Kidney epithelial cell (primary cell): ENCODE measurements around the gene LPAR3. TPM values are rescaled to one million over a fixed set of nuclear protein-coding genes. Genes with fewer than 3 reads are reported as not detected.

Source experiments
- DNase-seq: peaks from one replicate; pipeline ENCODE4 v3.0.0-alpha.2; 2010; ENCODE audit warnings: low read depth
- H3K27me3 ChIP-seq: 2 replicates; pipeline ENCODE4 v1.6.0; 2011; ENCODE audit warnings: low read length; ENCODE audit not compliant: control insufficient read depth, insufficient read depth
- H3K36me3 ChIP-seq: 2 replicates; pipeline ENCODE4 v1.5.1; 2011; ENCODE audit warnings: low read length; ENCODE audit not compliant: control insufficient read depth, insufficient read depth
- H3K4me3 ChIP-seq: 2 replicates; pipeline ENCODE4 v1.5.1; 2011; ENCODE audit warnings: low read depth, mild to moderate bottlenecking, control low read depth, low read length
- total RNA-seq: library from RNA; depleted of rRNA; stranded (reverse); fragments of >200 nt; gene quantifications from 2 replicates; pipeline ENCODE4 v1.2.3, GENCODE V29; 2015
- TF ChIP-seq, protein P1 (sequence below): IDR thresholded peaks from 2 replicates; pipeline ENCODE4 v1.5.1; 2011; ENCODE audit warnings: mild to moderate bottlenecking, moderate library complexity, low read length, control low read depth, inconsistent platforms; ENCODE audit not compliant: insufficient read depth, poor library complexity, severe bottlenecking

Gene LPAR3
- total RNA-seq, 1 donor from 2014 or later, result 0.58 TPM

DNA sequence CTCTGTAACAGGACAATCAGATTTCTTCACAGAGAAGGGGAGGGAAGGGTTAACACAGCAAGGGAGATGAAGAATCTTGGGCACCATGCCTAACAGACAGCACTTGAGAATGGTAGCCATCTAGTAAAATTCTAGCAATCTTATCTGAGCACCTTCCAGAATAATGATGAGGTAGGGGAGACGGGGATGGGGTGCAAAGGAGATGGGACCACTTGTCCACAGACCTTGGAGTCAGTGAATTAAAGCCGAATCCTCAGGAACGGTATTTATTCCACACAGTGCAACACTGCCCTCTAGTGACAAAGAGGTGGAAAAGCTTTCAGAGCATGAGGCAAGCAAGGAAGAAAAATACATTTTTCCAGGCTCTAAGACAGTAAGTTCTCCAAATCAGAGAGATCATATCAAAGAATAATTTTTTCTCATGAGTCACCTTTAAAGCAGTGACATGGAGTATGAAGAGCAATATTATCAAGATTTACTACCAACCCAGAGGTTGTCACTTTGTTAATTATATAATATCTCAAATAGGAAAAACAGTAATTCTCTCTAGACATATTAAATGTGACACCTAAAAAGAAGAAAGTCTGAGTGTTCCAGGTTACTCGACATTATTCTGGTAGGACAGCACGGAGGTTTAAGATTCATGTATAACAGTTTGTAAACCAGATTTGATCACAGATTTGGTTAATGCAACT lies 43.3 kb upstream of the LPAR3 start:
- Histone ChIP-seq H3K36me3 (no peaks in the 10 kb centered on the region), H3K4me3 (no peak overlapping the region), H3K27me3 (no peaks in the 10 kb centered on the region)
- TF ChIP-seq, protein P1, sequence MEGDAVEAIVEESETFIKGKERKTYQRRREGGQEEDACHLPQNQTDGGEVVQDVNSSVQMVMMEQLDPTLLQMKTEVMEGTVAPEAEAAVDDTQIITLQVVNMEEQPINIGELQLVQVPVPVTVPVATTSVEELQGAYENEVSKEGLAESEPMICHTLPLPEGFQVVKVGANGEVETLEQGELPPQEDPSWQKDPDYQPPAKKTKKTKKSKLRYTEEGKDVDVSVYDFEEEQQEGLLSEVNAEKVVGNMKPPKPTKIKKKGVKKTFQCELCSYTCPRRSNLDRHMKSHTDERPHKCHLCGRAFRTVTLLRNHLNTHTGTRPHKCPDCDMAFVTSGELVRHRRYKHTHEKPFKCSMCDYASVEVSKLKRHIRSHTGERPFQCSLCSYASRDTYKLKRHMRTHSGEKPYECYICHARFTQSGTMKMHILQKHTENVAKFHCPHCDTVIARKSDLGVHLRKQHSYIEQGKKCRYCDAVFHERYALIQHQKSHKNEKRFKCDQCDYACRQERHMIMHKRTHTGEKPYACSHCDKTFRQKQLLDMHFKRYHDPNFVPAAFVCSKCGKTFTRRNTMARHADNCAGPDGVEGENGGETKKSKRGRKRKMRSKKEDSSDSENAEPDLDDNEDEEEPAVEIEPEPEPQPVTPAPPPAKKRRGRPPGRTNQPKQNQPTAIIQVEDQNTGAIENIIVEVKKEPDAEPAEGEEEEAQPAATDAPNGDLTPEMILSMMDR, result peak; percentile 82
- DNase-seq, result no peak

DNA sequence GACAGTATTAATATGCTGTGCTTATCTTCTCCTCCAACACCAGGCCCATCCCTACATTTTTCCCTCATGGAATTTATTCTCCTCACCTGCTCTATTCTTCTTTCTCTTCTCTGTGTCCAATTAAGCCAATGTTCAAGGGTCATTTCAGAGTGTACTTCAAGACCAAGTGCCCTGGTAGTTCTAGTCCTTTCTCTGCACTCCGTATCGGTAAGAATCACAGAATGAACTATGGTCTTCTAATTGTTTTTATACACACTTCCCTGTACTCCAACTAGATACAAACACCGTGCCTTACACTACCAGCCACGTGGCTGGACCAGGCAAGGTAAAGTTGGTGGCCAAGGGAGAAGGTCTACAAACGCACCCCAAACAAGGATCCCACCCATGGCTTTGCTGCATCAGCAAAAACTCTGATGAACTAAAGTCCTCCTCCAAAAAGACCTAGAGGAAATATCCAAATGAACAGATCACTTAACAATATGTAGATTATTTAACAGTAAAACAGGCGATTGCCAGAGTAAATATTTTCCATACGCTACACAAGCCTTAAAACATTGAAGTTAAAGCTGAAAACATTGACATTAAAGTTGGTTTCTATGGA lies 40.1 kb upstream of the LPAR3 start:
- Histone ChIP-seq H3K27me3 (no peaks in the 10 kb centered on the region), H3K4me3 (no peak overlapping the region), H3K36me3 (no peaks in the 10 kb centered on the region)
- DNase-seq, result no peak
- TF ChIP-seq, protein P1, result no peak

DNA sequence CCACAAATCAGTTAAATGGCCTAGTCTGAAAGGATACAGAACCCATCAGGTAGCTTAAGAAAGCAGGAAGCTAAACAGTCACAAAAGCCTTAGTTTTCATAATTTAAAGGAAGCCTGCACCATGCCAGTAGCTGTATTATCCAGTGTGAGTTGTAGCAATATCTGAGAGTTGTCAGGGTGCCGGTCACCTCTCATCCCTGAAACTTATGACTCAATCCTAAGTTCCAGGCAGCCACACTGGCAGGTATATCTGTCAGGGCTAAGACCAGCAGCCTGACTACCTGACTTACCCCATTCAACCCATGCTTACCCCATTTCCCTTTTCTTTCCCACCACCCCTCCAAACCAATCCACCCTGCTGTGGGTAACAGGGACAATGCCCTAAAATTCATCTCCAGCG lies 37.8 kb upstream of the LPAR3 start:
- no peak for DNase-seq
- Histone ChIP-seq H3K4me3 (no peak overlapping the region), H3K36me3 (no peaks in the 10 kb centered on the region), H3K27me3 (no peaks in the 10 kb centered on the region)
- TF ChIP-seq, protein P1, result no peak

DNA sequence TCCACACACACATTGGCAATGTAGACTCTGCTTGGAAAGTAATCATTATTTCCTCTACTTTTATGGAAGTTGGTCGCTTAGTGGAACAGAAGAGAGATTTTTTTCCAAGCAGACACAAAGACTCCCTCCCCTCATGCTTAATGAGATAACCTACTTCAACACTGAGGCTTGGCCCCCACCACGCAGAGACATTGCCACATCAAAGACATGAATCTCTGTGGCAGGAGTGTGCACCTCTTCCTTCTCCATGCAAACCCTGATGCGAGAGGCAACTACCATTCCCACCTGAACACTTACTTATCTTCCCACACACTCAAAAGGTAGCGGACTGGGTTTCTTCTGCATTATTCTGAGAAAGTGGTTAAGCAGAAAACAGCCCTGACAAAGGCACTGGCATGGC lies 37.3 kb upstream of the LPAR3 start:
- DNase-seq, result no peak
- no peak overlapping the region for H3K4me3 ChIP-seq
- TF ChIP-seq, protein P1, result no peak
- H3K36me3 ChIP-seq, result no peaks in the 10 kb centered on the region
- no peaks in the 10 kb centered on the region for H3K27me3 ChIP-seq

DNA sequence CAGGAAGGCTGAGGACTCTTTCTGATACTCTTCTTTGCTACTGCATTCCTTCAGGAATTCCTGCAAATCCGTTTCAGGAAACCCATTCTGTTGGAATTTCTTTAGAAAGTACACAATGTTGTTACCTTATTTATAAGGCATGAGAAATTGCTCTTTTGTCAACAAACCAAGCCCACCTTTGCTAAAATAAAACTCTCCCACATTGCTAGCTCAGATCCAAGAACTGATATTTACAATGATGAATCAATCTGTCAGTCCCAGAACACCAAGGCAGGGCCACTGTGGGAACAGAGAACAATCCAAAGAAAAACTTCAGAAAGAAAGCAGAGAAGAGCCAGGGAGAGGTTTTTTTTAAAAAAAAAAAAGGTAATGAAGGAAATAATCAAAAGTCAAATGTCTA lies 36.6 kb upstream of the LPAR3 start:
- no peak overlapping the region for H3K4me3 ChIP-seq
- H3K36me3 ChIP-seq, result no peaks in the 10 kb centered on the region
- no peak for DNase-seq
- TF ChIP-seq, protein P1, result no peak
- H3K27me3 ChIP-seq, result no peaks in the 10 kb centered on the region

DNA sequence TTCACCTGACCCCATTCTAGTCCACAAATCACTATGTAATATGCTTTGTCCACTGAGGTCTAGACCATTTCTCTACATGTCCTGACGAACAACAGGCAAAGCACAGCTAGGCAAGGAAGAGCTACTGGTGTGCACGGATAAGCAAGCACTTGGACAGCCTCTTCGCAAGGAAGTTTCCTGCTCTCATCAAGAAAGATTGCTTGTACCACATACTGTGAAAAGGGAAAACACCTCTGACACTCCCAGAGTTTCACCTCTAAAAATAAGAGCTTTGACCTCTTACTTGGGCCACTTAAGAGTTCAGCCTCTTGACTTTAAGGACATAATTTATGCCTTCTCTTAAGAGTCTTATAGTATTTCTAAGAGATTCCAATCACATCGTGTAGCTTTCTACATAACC lies 36.0 kb upstream of the LPAR3 start:
- DNase-seq, result no peak
- no peaks in the 10 kb centered on the region for H3K36me3 ChIP-seq
- TF ChIP-seq, protein P1, result no peak
- no peaks in the 10 kb centered on the region for H3K27me3 ChIP-seq
- H3K4me3 ChIP-seq, result no peak overlapping the region
